Hepatocyte (in vitro differentiated cells): ENCODE measurements around the gene TMEM41B. TPM values are rescaled to one million over a fixed set of nuclear protein-coding genes. Genes with fewer than 3 reads are reported as not detected.

Experiments
- DNase-seq: peaks from one replicate; pipeline ENCODE4 v3.0.0-alpha.2; 2016; ENCODE audit warnings: low spot score
- H2AFZ ChIP-seq: fragments of 200-600 bp; sonication (generic); 2 replicates; pipeline ENCODE4 v1.6.0; 2016; ENCODE audit warnings: antibody characterized with exemption, mild to moderate bottlenecking
- H3K27ac ChIP-seq: fragments of 200-600 bp; sonication (generic); 2 replicates; pipeline ENCODE4 v1.5.1; 2016; ENCODE audit warnings: mild to moderate bottlenecking
- H3K27me3 ChIP-seq: fragments of 200-600 bp; sonication (generic); 2 replicates; pipeline ENCODE4 v1.6.1; 2016
- H3K36me3 ChIP-seq: fragments of 200-600 bp; sonication (generic); replicated peaks from 2 replicates; pipeline ENCODE4 v1.5.1; 2016; ENCODE audit warnings: low read depth; ENCODE audit not compliant: insufficient read depth
- H3K4me1 ChIP-seq: fragments of 200-600 bp; sonication (generic); 2 replicates; pipeline ENCODE4 v1.5.1; 2016; ENCODE audit warnings: mild to moderate bottlenecking, moderate library complexity; ENCODE audit not compliant: insufficient read depth
- H3K4me2 ChIP-seq: fragments of 200-600 bp; sonication (generic); 2 replicates; pipeline ENCODE4 v1.6.0; 2016
- H3K4me3 ChIP-seq: fragments of 200-600 bp; sonication (generic); 2 replicates; pipeline ENCODE4 v1.5.1; 2016; ENCODE audit warnings: mild to moderate bottlenecking
- H3K79me2 ChIP-seq: fragments of 200-600 bp; sonication (generic); 2 replicates; pipeline ENCODE4 v1.6.0; 2017; ENCODE audit warnings: mild to moderate bottlenecking
- H3K9me2 ChIP-seq: fragments of 200-600 bp; sonication (generic); replicated peaks from 2 replicates; pipeline ENCODE4 v1.6.0; 2017; ENCODE audit warnings: mild to moderate bottlenecking; ENCODE audit not compliant: insufficient read depth
- H3K9me3 ChIP-seq: fragments of 200-600 bp; sonication (generic); 2 replicates; pipeline ENCODE4 v1.5.1; 2016; ENCODE audit warnings: low read depth, mild to moderate bottlenecking
- H4K20me1 ChIP-seq: fragments of 200-600 bp; sonication (generic); 2 replicates; pipeline ENCODE4 v1.6.0; 2016; ENCODE audit warnings: mild to moderate bottlenecking; ENCODE audit not compliant: insufficient read depth, poor library complexity, severe bottlenecking
- EZH2 ChIP-seq: fragments of 200-600 bp; sonication (generic); IDR thresholded peaks from 2 replicates; pipeline ENCODE4 v1.6.1; 2016; ENCODE audit warnings: antibody characterized with exemption, mild to moderate bottlenecking, borderline replicate concordance
- EZH2phosphoT487 ChIP-seq: fragments of 200-600 bp; sonication (generic); IDR thresholded peaks from one replicate; pipeline ENCODE4 v1.6.1; 2018; ENCODE audit warnings: antibody characterized with exemption, mild to moderate bottlenecking, low read depth, moderate library complexity; ENCODE audit not compliant: unreplicated experiment, severe bottlenecking
- WGBS: methylation state at CpG from one replicate; pipeline ENCODE4 v1.1.6; 2016; ENCODE audit warnings: low lambda C conversion rate; ENCODE audit errors: missing lambda C conversion rate; 5-methylcytosine and 5-hydroxymethylcytosine counted together
- polyA plus RNA-seq: library from polyadenylated mRNA; unstranded; fragments of >200 nt; fragmentation: Nextera tagmentation; extraction: Ambion mirVana; gene quantifications from 2 replicates; pipeline ENCODE4 v1.2.1, GENCODE V29; 2016
- total RNA-seq: library from RNA; depleted of rRNA; stranded (reverse); fragments of >200 nt; gene quantifications from 2 replicates; pipeline ENCODE4 v1.2.3, GENCODE V29; 2014
- TF ChIP-seq, protein P1 (sequence below): fragments of 200-600 bp; sonication (generic); IDR thresholded peaks from 2 replicates; pipeline ENCODE4 v1.5.1; 2016; ENCODE audit warnings: antibody characterized with exemption, mild to moderate bottlenecking; ENCODE audit not compliant: poor library complexity

The TMEM41B gene
- total and polyA plus RNA-seq, 2 experiments from 2014 or later, result 39.6 to 74.4 TPM

- Histone ChIP-seq H3K4me3 (no peak overlapping the region), H3K4me1 (no peaks in the 10 kb centered on the region), H3K27ac (no peak overlapping the region), H3K4me2 (no peak overlapping the region), H3K27me3 (no peaks in the 10 kb centered on the region), H3K79me2 (no peaks in the 10 kb centered on the region), H2AFZ (no peak overlapping the region), H3K36me3 (no peaks in the 10 kb centered on the region), H3K9me3 (no peaks in the 10 kb centered on the region), H3K9me2 (no peaks in the 10 kb centered on the region), H4K20me1 (no peaks in the 10 kb centered on the region)
- DNase-seq, result no peak
- whole genome bisulfite sequencing, result 91% methylated on average over 3 of the region's 3 CpGs
- TF ChIP-seq EZH2 (no peak), EZH2phosphoT487 (no peak)
- TF ChIP-seq, protein P1, sequence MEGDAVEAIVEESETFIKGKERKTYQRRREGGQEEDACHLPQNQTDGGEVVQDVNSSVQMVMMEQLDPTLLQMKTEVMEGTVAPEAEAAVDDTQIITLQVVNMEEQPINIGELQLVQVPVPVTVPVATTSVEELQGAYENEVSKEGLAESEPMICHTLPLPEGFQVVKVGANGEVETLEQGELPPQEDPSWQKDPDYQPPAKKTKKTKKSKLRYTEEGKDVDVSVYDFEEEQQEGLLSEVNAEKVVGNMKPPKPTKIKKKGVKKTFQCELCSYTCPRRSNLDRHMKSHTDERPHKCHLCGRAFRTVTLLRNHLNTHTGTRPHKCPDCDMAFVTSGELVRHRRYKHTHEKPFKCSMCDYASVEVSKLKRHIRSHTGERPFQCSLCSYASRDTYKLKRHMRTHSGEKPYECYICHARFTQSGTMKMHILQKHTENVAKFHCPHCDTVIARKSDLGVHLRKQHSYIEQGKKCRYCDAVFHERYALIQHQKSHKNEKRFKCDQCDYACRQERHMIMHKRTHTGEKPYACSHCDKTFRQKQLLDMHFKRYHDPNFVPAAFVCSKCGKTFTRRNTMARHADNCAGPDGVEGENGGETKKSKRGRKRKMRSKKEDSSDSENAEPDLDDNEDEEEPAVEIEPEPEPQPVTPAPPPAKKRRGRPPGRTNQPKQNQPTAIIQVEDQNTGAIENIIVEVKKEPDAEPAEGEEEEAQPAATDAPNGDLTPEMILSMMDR, result no peak
Measured at GRCh38 chr11:9276571-9276970, 37.8 kb downstream of the TMEM41B start.

- Histone ChIP-seq H3K4me1 (no peaks in the 10 kb centered on the region), H3K27ac (no peak overlapping the region), H3K4me3 (no peak overlapping the region), H3K9me3 (no peaks in the 10 kb centered on the region), H4K20me1 (no peaks in the 10 kb centered on the region), H3K79me2 (no peaks in the 10 kb centered on the region), H3K27me3 (no peaks in the 10 kb centered on the region), H3K4me2 (no peak overlapping the region), H2AFZ (no peak overlapping the region), H3K9me2 (no peaks in the 10 kb centered on the region), H3K36me3 (no peaks in the 10 kb centered on the region)
- no peak for DNase-seq
- no peak for TF ChIP-seq EZH2
- no peak for TF ChIP-seq EZH2phosphoT487
- TF ChIP-seq, protein P1, result no peak
- 91% methylated on average over 8 of the region's 8 CpGs for WGBS
Measured at GRCh38 chr11:9274499-9275258, 39.7 kb downstream of the TMEM41B start.

- no peaks in the 10 kb centered on the region for H4K20me1 ChIP-seq
- H3K36me3 ChIP-seq, result no peaks in the 10 kb centered on the region
- no peaks in the 10 kb centered on the region for H3K27me3 ChIP-seq
- H3K79me2 ChIP-seq, result no peaks in the 10 kb centered on the region
- no peaks in the 10 kb centered on the region for H3K4me1 ChIP-seq
- H3K27ac ChIP-seq, result no peak overlapping the region
- no peak overlapping the region for H2AFZ ChIP-seq
- DNase-seq, result no peak
- TF ChIP-seq EZH2 (no peak), EZH2phosphoT487 (no peak)
- TF ChIP-seq, protein P1, result no peak
- no peaks in the 10 kb centered on the region for H3K9me2 ChIP-seq
- no peaks in the 10 kb centered on the region for H3K9me3 ChIP-seq
- WGBS, result 95% methylated on average over 15 of the region's 15 CpGs
- H3K4me3 ChIP-seq, result no peak overlapping the region
- no peak overlapping the region for H3K4me2 ChIP-seq
Measured at GRCh38 chr11:9273376-9274336, 40.7 kb downstream of the TMEM41B start.
